K562 (cell line): Measurements from ENCODE around the gene SYT14. TPM values are rescaled to one million over a fixed set of nuclear protein-coding genes. Genes with fewer than 3 reads are reported as not detected.

ENCODE experiments used
- ATAC-seq: fragments of 200-7000 bp; cut with Tn5 transposase; 3 replicates; pipeline ENCODE4 v1.9.1; 2020; ENCODE audit warnings: moderate library complexity
- BruUV-seq: library from RNA; stranded (reverse); fragments of 400-500 nt; replicated peaks from 2 replicates; lab custom pipeline; 2021; lab: Mats Ljungman, UMichigan
- CTCF ChIA-PET: fragments of 300-600 bp; formaldehyde crosslinking; extraction: SDS; loops from one replicate; lab custom pipeline; 2021; ENCODE audit warnings: low intra/inter-chr PET ratio; lab: Yijun Ruan, JAX
- POLR2A ChIA-PET: fragments of 300-600, 350-650 bp; sonication (Branson Sonifier 250); formaldehyde crosslinking; extraction: SDS; loops from one replicate; lab custom pipeline; 2021; ENCODE audit warnings: antibody characterized with exemption, inconsistent platforms; lab: Yijun Ruan, JAX
- DNase-seq, 4 experiments: peaks; one replicate each; pipeline versions ENCODE4 v3.0.0 to v3.0.0-alpha.2; 2011 to 2018; ENCODE audit warnings: low spot score in 3 of 4, mixed read lengths in 3 of 4; ENCODE audit errors: extremely low read depth in 1 of 4
- FAIRE-seq: peaks from 2 replicates; lab custom pipeline; 2011; peaks lifted over from hg19 to GRCh38; lab: Jason Lieb, UNC
- H2AFZ ChIP-seq: 2 replicates; pipeline ENCODE4 v1.6.0; 2011; ENCODE audit warnings: low read depth, low read length, control low read depth, inconsistent platforms
- H3K27ac ChIP-seq: fragments of 200-600 bp; 3 replicates; pipeline ENCODE4 v1.8.0; 2011; ENCODE audit warnings: low read depth, mild to moderate bottlenecking, control low read depth, inconsistent platforms, low read length, moderate library complexity, mixed read lengths; ENCODE audit errors: extremely low read depth
- H3K27me3 ChIP-seq, 2 experiments: fragments of 300-600 bp in 1 of 2; 2 replicates in 1 of 2; 3 replicates in 1 of 2; pipeline versions ENCODE4 v1.6.0 to v1.8.0; 2011; ENCODE audit warnings: inconsistent platforms in 2 of 2, low read length in 2 of 2, mild to moderate bottlenecking in 1 of 2, mixed read lengths in 1 of 2, moderate library complexity in 1 of 2; ENCODE audit not compliant: control insufficient read depth in 2 of 2, insufficient read depth in 2 of 2
- H3K36me3 ChIP-seq: fragments of 300-600 bp; 3 replicates; pipeline ENCODE4 v1.8.0; 2011; ENCODE audit warnings: mild to moderate bottlenecking, low read length, inconsistent platforms; ENCODE audit not compliant: control insufficient read depth, insufficient read depth
- H3K4me1 ChIP-seq, 2 experiments: fragments of 200-600 bp in 1 of 2; replicated peaks in 1 of 2; 2 replicates in 1 of 2; 3 replicates in 1 of 2; pipeline versions ENCODE4 v1.5.1 to v1.8.0; 2011; ENCODE audit warnings: inconsistent platforms in 2 of 2, low read length in 2 of 2, mild to moderate bottlenecking in 1 of 2, mixed read lengths in 1 of 2, moderate library complexity in 1 of 2; ENCODE audit not compliant: control insufficient read depth in 2 of 2, insufficient read depth in 2 of 2
- H3K4me2 ChIP-seq: 2 replicates; pipeline ENCODE4 v1.6.1; 2011; ENCODE audit warnings: low read length, control low read depth, inconsistent platforms, mixed read lengths; ENCODE audit not compliant: insufficient read depth
- H3K4me3 ChIP-seq: fragments of 200-600 bp; sonication (generic), shearing (Covaris generic); 2 replicates; pipeline ENCODE4 v1.5.1; 2016; ENCODE audit warnings: control low read depth, inconsistent platforms
- H3K79me2 ChIP-seq: fragments of 200-600 bp; 3 replicates; pipeline ENCODE4 v1.8.0; 2011; ENCODE audit warnings: low read length, inconsistent platforms; ENCODE audit not compliant: control insufficient read depth, insufficient read depth
- H3K9ac ChIP-seq, 2 experiments: 2 replicates each; pipeline versions ENCODE4 v1.6.0 to v1.6.1; 2011; ENCODE audit warnings: low read depth in 2 of 2, low read length in 2 of 2, control low read depth in 1 of 2, inconsistent platforms in 1 of 2, mild to moderate bottlenecking in 1 of 2, mixed read lengths in 1 of 2; ENCODE audit not compliant: insufficient read depth in 1 of 2
- H3K9me1 ChIP-seq: one replicate; pipeline ENCODE4 v1.6.0; 2011; ENCODE audit warnings: inconsistent platforms, mild to moderate bottlenecking, low read length, moderate library complexity; ENCODE audit not compliant: control insufficient read depth, insufficient read depth
- H3K9me3 ChIP-seq: replicated peaks from 2 replicates; pipeline ENCODE4 v1.5.1; 2011; ENCODE audit warnings: low read depth, low read length, inconsistent platforms; ENCODE audit not compliant: control insufficient read depth, insufficient read depth
- H4K20me1 ChIP-seq: replicated peaks from 2 replicates; pipeline ENCODE4 v1.6.1; 2011; ENCODE audit warnings: low read length, inconsistent platforms, mixed read lengths; ENCODE audit not compliant: control insufficient read depth, insufficient read depth
- CBX5 ChIP-seq: IDR thresholded peaks from 2 replicates; pipeline ENCODE4 v1.6.1; 2014; ENCODE audit warnings: low read depth, borderline replicate concordance
- FOXM1 ChIP-seq, 2 experiments: fragments of 450-650 bp in 1 of 2; sonication (generic) in 1 of 2; formaldehyde crosslinking in 1 of 2; IDR thresholded peaks; 2 replicates each; pipeline versions ENCODE4 v1.6.1 to v1.9.0; 2017 to 2022; ENCODE audit warnings: low read depth in 2 of 2, mild to moderate bottlenecking in 2 of 2, missing genetic modification reagents in 1 of 2, moderate library complexity in 1 of 2
- GATA2 ChIP-seq: sonication (generic); formaldehyde crosslinking; IDR thresholded peaks from 2 replicates; pipeline ENCODE4 v1.4.0; 2020; ENCODE audit warnings: mild to moderate bottlenecking, missing genetic modification reagents
- KLF13 ChIP-seq: fragments of 450-650 bp; IDR thresholded peaks from 2 replicates; pipeline ENCODE4 v1.6.1; 2016; ENCODE audit warnings: missing genetic modification characterization, low read depth, mild to moderate bottlenecking, missing compliant biosample characterization, moderate library complexity, borderline replicate concordance
- MBD1 ChIP-seq: fragments of 250-450 bp; sonication (Bioruptor Pico); IDR thresholded peaks from 2 replicates; pipeline ENCODE4 v1.8.0; 2022; ENCODE audit warnings: inconsistent platforms
- PYGO2 ChIP-seq: fragments of 450-650 bp; IDR thresholded peaks from 2 replicates; pipeline ENCODE4 v1.6.1; 2016; ENCODE audit warnings: mild to moderate bottlenecking, missing genetic modification characterization, moderate library complexity, missing compliant biosample characterization
- STAT5A ChIP-seq: IDR thresholded peaks from 2 replicates; pipeline ENCODE4 v1.6.1; 2012; ENCODE audit warnings: low read length, inconsistent platforms, borderline replicate concordance
- ZNF140 ChIP-seq: fragments of 250-450 bp; sonication (Bioruptor Pico); IDR thresholded peaks from 2 replicates; pipeline ENCODE4 v1.8.0; 2021; ENCODE audit warnings: moderate library complexity, mild to moderate bottlenecking, inconsistent platforms
- WGBS: fragments of 100-300 bp; shearing (Covaris generic); methylation state at CpG from one replicate; pipeline ENCODE4 v1.1.6; 2016; ENCODE audit warnings: low coverage, mixed read lengths; ENCODE audit not compliant: insufficient coverage; ENCODE audit errors: missing lambda C conversion rate; 5-methylcytosine and 5-hydroxymethylcytosine counted together
- in situ Hi-C: fragments of 300-500 bp; cut with MboI; formaldehyde crosslinking; loops from 4 replicates; pipeline ENCODE4 v1.15.0; 2018; ENCODE audit warnings: inconsistent platforms, mixed read lengths
- intact Hi-C: fragments of 100-400 bp; cut with micrococcal nuclease; formaldehyde crosslinking; loops from 2 replicates; pipeline ENCODE4 v1.14.2; 2022
- polyA plus RNA-seq, 8 experiments: library from polyadenylated mRNA; depleted of rRNA in 4 of 8; stranded (reverse) in 5 of 8; unstranded in 3 of 8; fragments of >200 nt; fragmentation: Nextera tagmentation in 2 of 8; fragmentation: Illumina TruSeq in 1 of 8; extraction: Ambion mirVana in 2 of 8; extraction: Trizol in 1 of 8; gene quantifications; 2 replicates each; pipeline versions ENCODE4 v1.2.1 to v1.2.3, GENCODE V29; 2011 to 2014; ENCODE audit warnings: inconsistent platforms in 1 of 8, missing spikeins in 1 of 8
- total RNA-seq, 7 experiments: library from RNA; depleted of rRNA in 6 of 7; stranded (reverse); fragments of >200 nt in 6 of 7; fragmentation: Illumina TruSeq in 2 of 7; extraction: Trizol in 2 of 7; gene quantifications; 2 replicates each; pipeline versions ENCODE4 v1.2.1 to v1.2.3, GENCODE V29; 2011 to 2021; ENCODE audit warnings: low replicate concordance in 1 of 7

The SYT14 gene
- total and polyA plus RNA-seq, 9 of the 15 experiments (the other 6 are each of a cell fraction or from before 2014, with no cell fraction given), result 0.01 to 0.04 TPM; not detected in 7

GRCh38 chr1:209900734-209901133, 37.3 kb upstream of the SYT14 start:
- H3K9ac ChIP-seq, result no peak overlapping the region; a peak in 1 of 4 replicates
- in situ Hi-C loops, result no loop called here
- peaks cover 0 to 12% of the 10 kb centered on the region in 2 experiments; a peak in 2 of 5 replicates for H3K27me3 ChIP-seq
- no peaks in the 10 kb centered on the region for H4K20me1 ChIP-seq
- no peaks in the 10 kb centered on the region for H3K36me3 ChIP-seq
- H3K4me3 ChIP-seq, result no peak overlapping the region
- no peak for ATAC-seq
- no peaks in the 10 kb centered on the region for H3K9me1 ChIP-seq
- CTCF ChIA-PET, result interaction anchor here (0.9 kb wide), 1 partner anchor 89 kb away, joined by 3 read pairs; no protein-coding TSS in a partner anchor
- no peak overlapping the region for H2AFZ ChIP-seq
- H3K4me2 ChIP-seq, result no peak overlapping the region
- WGBS, result 4% methylated on average over 1 of the region's 1 CpG
- H3K9me3 ChIP-seq, result no peaks in the 10 kb centered on the region
- H3K27ac ChIP-seq, result no peak overlapping the region
- TF ChIP-seq CBX5, result no peak
- no peak for TF ChIP-seq FOXM1 (IDR thresholded peaks at IDR 0.05; ENCODE audit: low read depth)
- no peak for TF ChIP-seq FOXM1 (CRISPR knock-in tag; IDR thresholded peaks at IDR 0.05; ENCODE audit: low read depth)
- no peak for TF ChIP-seq MBD1 (CRISPR knock-in tag)
- TF ChIP-seq GATA2 (CRISPR knock-in tag), result no peak
- TF ChIP-seq ZNF140 (CRISPR knock-in tag), result no peak
- no peak for TF ChIP-seq KLF13 (tag)
- TF ChIP-seq STAT5A, result no peak
- no peak for TF ChIP-seq PYGO2 (tag)
- H3K4me1 ChIP-seq, result peaks cover 0 to 8% of the 10 kb centered on the region in 2 experiments; a peak in 1 of 5 replicates
- H3K79me2 ChIP-seq, result no peaks in the 10 kb centered on the region
- no TSS peak for BruUV-seq
- FAIRE-seq, result no peak
- POLR2A ChIA-PET, result interaction anchor here (0.5 kb wide), 2 partner anchors 254 to 940 kb away, joined by 3 read pairs; no protein-coding TSS in a partner anchor
- DNase-seq, result no peak
- intact Hi-C loops, result loop anchor here (1.0 kb wide), 1 partner anchor 40 kb away; no protein-coding TSS in a partner anchor
